MM.1S (cell line): ENCODE results near the gene ESX1.

Experiments
- DNase-seq: peaks from one replicate; pipeline ENCODE4 v3.0.0-alpha.2; 2015
- H2AFZ ChIP-seq: fragments of 300-600 bp; sonication (generic); 2 replicates; pipeline ENCODE4 v1.6.0; 2016; ENCODE audit warnings: antibody characterized with exemption, low read length
- H3F3A ChIP-seq: fragments of 300-600 bp; sonication (generic); 2 replicates; pipeline ENCODE4 v1.6.1; 2016; ENCODE audit warnings: mild to moderate bottlenecking, antibody characterized with exemption, low read length, moderate library complexity, mixed read lengths; ENCODE audit not compliant: insufficient read depth
- H3K27ac ChIP-seq: fragments of 300-600 bp; sonication (generic); 2 replicates; pipeline ENCODE4 v1.5.1; 2016; ENCODE audit warnings: mild to moderate bottlenecking, low read length
- H3K27me3 ChIP-seq: fragments of 300-600 bp; sonication (generic); replicated peaks from 2 replicates; pipeline ENCODE4 v1.6.0; 2016; ENCODE audit warnings: low read length; ENCODE audit not compliant: insufficient read depth
- H3K36me3 ChIP-seq: fragments of 300-600 bp; sonication (generic); replicated peaks from 2 replicates; pipeline ENCODE4 v1.6.1; 2016; ENCODE audit warnings: mild to moderate bottlenecking, low read length, mixed read lengths; ENCODE audit not compliant: insufficient read depth
- H3K4me1 ChIP-seq: fragments of 300-600 bp; sonication (generic); 2 replicates; pipeline ENCODE4 v1.6.1; 2016; ENCODE audit warnings: low read length, mixed read lengths
- H3K4me2 ChIP-seq: fragments of 300-600 bp; sonication (generic); 2 replicates; pipeline ENCODE4 v1.6.0; 2016; ENCODE audit warnings: low read depth, low read length
- H3K4me3 ChIP-seq: fragments of 300-600 bp; sonication (generic); 2 replicates; pipeline ENCODE4 v1.5.1; 2016; ENCODE audit warnings: low read length, mixed read lengths
- H3K79me2 ChIP-seq: fragments of 300-600 bp; sonication (generic); 2 replicates; pipeline ENCODE4 v1.6.1; 2016; ENCODE audit warnings: mixed run types, low read length, mixed read lengths
- H3K9ac ChIP-seq: fragments of 300-600 bp; sonication (generic); 2 replicates; pipeline ENCODE4 v1.6.1; 2016; ENCODE audit warnings: low read length, mixed read lengths
- H3K9me2 ChIP-seq: fragments of 300-600 bp; sonication (generic); replicated peaks from 2 replicates; pipeline ENCODE4 v1.6.1; 2016; ENCODE audit warnings: mild to moderate bottlenecking, low read length, mixed read lengths; ENCODE audit not compliant: insufficient read depth
- H3K9me3 ChIP-seq: fragments of 300-600 bp; sonication (generic); replicated peaks from 2 replicates; pipeline ENCODE4 v1.6.1; 2016; ENCODE audit warnings: mild to moderate bottlenecking, low read length, mixed read lengths; ENCODE audit not compliant: insufficient read depth
- H4K20me1 ChIP-seq: fragments of 300-600 bp; sonication (generic); 2 replicates; pipeline ENCODE4 v1.6.1; 2016; ENCODE audit warnings: mild to moderate bottlenecking, low read length, moderate library complexity, mixed read lengths; ENCODE audit not compliant: insufficient read depth
- EZH2 ChIP-seq: fragments of 300-600 bp; sonication (generic); optimal IDR thresholded peaks from 2 replicates; pipeline ENCODE3; 2017; ENCODE audit warnings: low read depth, mild to moderate bottlenecking, antibody characterized with exemption, low read length, mixed read lengths
- EZH2phosphoT487 ChIP-seq: fragments of 300-600 bp; sonication (generic); IDR thresholded peaks from 2 replicates; pipeline ENCODE4 v1.6.1; 2018; ENCODE audit warnings: antibody characterized with exemption, low read length
- TF ChIP-seq, protein P1 (sequence below): fragments of 300-600 bp; sonication (generic); IDR thresholded peaks from 2 replicates; pipeline ENCODE4 v1.5.1; 2016; ENCODE audit warnings: antibody characterized with exemption, low read length, mixed read lengths

ESX1 gene

GRCh38 chrX:104270916-104271512, 16.3 kb upstream of the ESX1 start:
- Histone ChIP-seq H3K4me1 (no peaks in the 10 kb centered on the region), H3F3A (no peaks in the 10 kb centered on the region), H4K20me1 (no peaks in the 10 kb centered on the region), H3K27me3 (no peaks in the 10 kb centered on the region), H3K4me2 (no peak overlapping the region), H3K4me3 (no peak overlapping the region), H3K27ac (no peak overlapping the region), H3K79me2 (no peaks in the 10 kb centered on the region), H2AFZ (peak overlapping the region; percentile 42; the same call in 1 of the 2 replicates), H3K9ac (no peak overlapping the region), H3K9me3 (no peaks in the 10 kb centered on the region), H3K36me3 (no peaks in the 10 kb centered on the region), H3K9me2 (no peaks in the 10 kb centered on the region)
- TF ChIP-seq EZH2phosphoT487 (no peak), EZH2 (no peak)
- TF ChIP-seq, protein P1, sequence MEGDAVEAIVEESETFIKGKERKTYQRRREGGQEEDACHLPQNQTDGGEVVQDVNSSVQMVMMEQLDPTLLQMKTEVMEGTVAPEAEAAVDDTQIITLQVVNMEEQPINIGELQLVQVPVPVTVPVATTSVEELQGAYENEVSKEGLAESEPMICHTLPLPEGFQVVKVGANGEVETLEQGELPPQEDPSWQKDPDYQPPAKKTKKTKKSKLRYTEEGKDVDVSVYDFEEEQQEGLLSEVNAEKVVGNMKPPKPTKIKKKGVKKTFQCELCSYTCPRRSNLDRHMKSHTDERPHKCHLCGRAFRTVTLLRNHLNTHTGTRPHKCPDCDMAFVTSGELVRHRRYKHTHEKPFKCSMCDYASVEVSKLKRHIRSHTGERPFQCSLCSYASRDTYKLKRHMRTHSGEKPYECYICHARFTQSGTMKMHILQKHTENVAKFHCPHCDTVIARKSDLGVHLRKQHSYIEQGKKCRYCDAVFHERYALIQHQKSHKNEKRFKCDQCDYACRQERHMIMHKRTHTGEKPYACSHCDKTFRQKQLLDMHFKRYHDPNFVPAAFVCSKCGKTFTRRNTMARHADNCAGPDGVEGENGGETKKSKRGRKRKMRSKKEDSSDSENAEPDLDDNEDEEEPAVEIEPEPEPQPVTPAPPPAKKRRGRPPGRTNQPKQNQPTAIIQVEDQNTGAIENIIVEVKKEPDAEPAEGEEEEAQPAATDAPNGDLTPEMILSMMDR = peak; percentile 46
- DNase-seq = no peak

- Histone ChIP-seq H3K4me3 (no peak overlapping the region), H3K79me2 (no peaks in the 10 kb centered on the region), H2AFZ (no peak overlapping the region), H3F3A (no peaks in the 10 kb centered on the region), H3K4me2 (no peak overlapping the region), H3K9ac (no peak overlapping the region), H3K36me3 (no peaks in the 10 kb centered on the region), H3K9me3 (no peaks in the 10 kb centered on the region), H3K27ac (no peak overlapping the region), H3K4me1 (no peaks in the 10 kb centered on the region), H3K9me2 (no peaks in the 10 kb centered on the region), H4K20me1 (no peaks in the 10 kb centered on the region), H3K27me3 (no peaks in the 10 kb centered on the region)
- TF ChIP-seq EZH2 (no peak), EZH2phosphoT487 (no peak)
- TF ChIP-seq, protein P1 = no peak
- DNase-seq = no peak
Measured at GRCh38 chrX:104270212-104270611, 15.5 kb upstream of the ESX1 start.

- Histone ChIP-seq H3K4me2 (no peak overlapping the region), H3K4me1 (no peaks in the 10 kb centered on the region)
- DNase-seq = no peak
Measured at GRCh38 chrX:104255465-104255864, 732 bp upstream of the ESX1 start.

More at GRCh38 chrX:104255465-104255864, 732 bp upstream of the ESX1 start:
- TF ChIP-seq, protein P1 = no peak
- TF ChIP-seq EZH2 (no peak), EZH2phosphoT487 (no peak)
- no peak overlapping the region for H2AFZ ChIP-seq
- no peak overlapping the region for H3K27ac ChIP-seq
- H3K9me3 ChIP-seq = no peaks in the 10 kb centered on the region
- H3K36me3 ChIP-seq = no peaks in the 10 kb centered on the region
- H3K9me2 ChIP-seq = no peaks in the 10 kb centered on the region
- no peak overlapping the region for H3K9ac ChIP-seq
- H3K4me3 ChIP-seq = no peak overlapping the region
- H4K20me1 ChIP-seq = no peaks in the 10 kb centered on the region
- no peaks in the 10 kb centered on the region for H3K79me2 ChIP-seq
- H3F3A ChIP-seq = no peaks in the 10 kb centered on the region
- H3K27me3 ChIP-seq = no peaks in the 10 kb centered on the region
